HL-60 (cell line): Measurements from ENCODE around the gene UBTD1.

ENCODE experiments used
- CTCF ChIP-seq: IDR thresholded peaks from one replicate; pipeline ENCODE4 v1.5.1; 2011; ENCODE audit warnings: low read length, control low read depth, inconsistent platforms; ENCODE audit not compliant: insufficient read depth
- POLR2AphosphoS5 ChIP-seq: IDR thresholded peaks from 2 replicates; pipeline ENCODE4 v1.6.1; 2012; ENCODE audit warnings: low read depth
- REST ChIP-seq: IDR thresholded peaks from 2 replicates; pipeline ENCODE4 v1.6.1; 2012; ENCODE audit warnings: low read depth; ENCODE audit not compliant: insufficient replicate concordance
- SPI1 ChIP-seq: IDR thresholded peaks from 2 replicates; pipeline ENCODE4 v1.6.1; 2012; ENCODE audit warnings: low read depth, mild to moderate bottlenecking, borderline replicate concordance

GRCh38 chr10:97573021-97573420, 74.3 kb downstream of the UBTD1 start:
- TF ChIP-seq CTCF (no peak), REST (no peak), POLR2AphosphoS5 (no peak), SPI1 (no peak)
